BE2C (cell line): ENCODE measurements around the gene CNOT1.

Experiments
- DNase-seq: peaks from one replicate; pipeline ENCODE4 v3.0.0-alpha.2; 2020
- H3K27me3 ChIP-seq: fragments of 250-450 bp; sonication (Bioruptor Pico); 2 replicates; pipeline ENCODE4 v1.5.1; 2020; ENCODE audit warnings: mild to moderate bottlenecking
- H3K36me3 ChIP-seq: fragments of 250-450 bp; sonication (Bioruptor Pico); 2 replicates; pipeline ENCODE4 v1.5.1; 2020; ENCODE audit warnings: mild to moderate bottlenecking
- H3K4me1 ChIP-seq: fragments of 250-450 bp; sonication (Bioruptor Pico); 2 replicates; pipeline ENCODE4 v1.5.1; 2020
- H3K4me3 ChIP-seq: 2 replicates; pipeline ENCODE4 v1.5.1; 2011; ENCODE audit warnings: low read depth, low read length
- H3K9me3 ChIP-seq: fragments of 250-450 bp; sonication (Bioruptor Pico); 2 replicates; pipeline ENCODE4 v1.5.1; 2020
- CTCF ChIP-seq: IDR thresholded peaks from 2 replicates; pipeline ENCODE4 v1.5.1; 2012; ENCODE audit warnings: mild to moderate bottlenecking, low read depth, low read length

CNOT1 gene

GRCh38 chr16:58510097-58510775 is 119.4 kb downstream of the CNOT1 start:
- no peak for DNase-seq
- Histone ChIP-seq H3K36me3 (peaks cover 18% of the 10 kb centered on the region; the same call in 1 of the 2 replicates), H3K27me3 (no peaks in the 10 kb centered on the region), H3K4me3 (no peak overlapping the region), H3K9me3 (no peaks in the 10 kb centered on the region), H3K4me1 (no peaks in the 10 kb centered on the region)
- TF ChIP-seq CTCF: no peak

- TF ChIP-seq CTCF: no peak
- H3K9me3 ChIP-seq: no peaks in the 10 kb centered on the region
- DNase-seq: no peak
- H3K4me3 ChIP-seq: no peak overlapping the region
- H3K36me3 ChIP-seq: peaks cover 18% of the 10 kb centered on the region
- H3K27me3 ChIP-seq: no peaks in the 10 kb centered on the region
- H3K4me1 ChIP-seq: no peaks in the 10 kb centered on the region
Observed at GRCh38 chr16:58509256-58510096, 120.2 kb downstream of the CNOT1 start.

GRCh38 chr16:58508671-58509251 is 120.9 kb downstream of the CNOT1 start:
- H3K4me3 ChIP-seq: no peak overlapping the region

GRCh38 chr16:58507963-58508670 is 121.5 kb downstream of the CNOT1 start:
- H3K4me3 ChIP-seq: no peak overlapping the region
- DNase-seq: no peak
- no peaks in the 10 kb centered on the region for H3K9me3 ChIP-seq
- H3K27me3 ChIP-seq: no peaks in the 10 kb centered on the region
- peaks cover 30% of the 10 kb centered on the region for H3K36me3 ChIP-seq
- TF ChIP-seq CTCF: no peak
- no peaks in the 10 kb centered on the region for H3K4me1 ChIP-seq

More at GRCh38 chr16:58508671-58509251, 120.9 kb downstream of the CNOT1 start:
- no peak for TF ChIP-seq CTCF
- DNase-seq: no peak
- peaks cover 25% of the 10 kb centered on the region for H3K36me3 ChIP-seq
- no peaks in the 10 kb centered on the region for H3K9me3 ChIP-seq
- no peaks in the 10 kb centered on the region for H3K27me3 ChIP-seq
- H3K4me1 ChIP-seq: no peaks in the 10 kb centered on the region

- no peak for DNase-seq
- Histone ChIP-seq H3K9me3 (no peaks in the 10 kb centered on the region), H3K36me3 (peaks cover 30% of the 10 kb centered on the region), H3K4me1 (no peaks in the 10 kb centered on the region), H3K27me3 (no peaks in the 10 kb centered on the region), H3K4me3 (no peak overlapping the region)
- no peak for TF ChIP-seq CTCF
Observed at GRCh38 chr16:58507195-58507962, 122.2 kb downstream of the CNOT1 start.
